ENCODE results near the gene MZT2A. TPM values are rescaled to one million over a fixed set of nuclear protein-coding genes. Genes with fewer than 3 reads are reported as not detected.

Gene MZT2A
- total RNA-seq, 1 donor from 2014 or later, result 46.5 TPM

Small RNAs within 50 kb of the gene (microRNA-seq; reads per million reads assigned to microRNA genes)
- not detected for gene MIR4784 (ENCODE audit: borderline microRNAs expressed)

Other genes starting within 250 kb of the MZT2A start
- gene RAB6D, start 128.2 kb downstream of the MZT2A start, total RNA-seq, result not detected
- not detected for gene TUBA3D, start 16.3 kb downstream of the MZT2A start, total RNA-seq
- gene CCDC74A, start 35.5 kb upstream of the MZT2A start, total RNA-seq, result 1.2 TPM

All from upper lobe of right lung (tissue), 1 donor.